Colonic mucosa (tissue), 4 donors: ENCODE results near the gene TMEM217. TPM values are rescaled to one million over a fixed set of nuclear protein-coding genes. Genes with fewer than 3 reads are reported as not detected.
"Not testable (repeated sequence)": the region's sequence is repeated elsewhere in the genome, so short reads cannot be mapped to it uniquely, and the experiment has no call there.

Experiments used
- DNase-seq: peaks from one replicate; pipeline ENCODE4 v3.0.0-alpha.2; 2020
- H3K27ac ChIP-seq: fragments of 200-600 bp; one replicate; pipeline ENCODE4 v1.8.0; 2021
- H3K27me3 ChIP-seq: fragments of 200-600 bp; one replicate; pipeline ENCODE4 v1.8.0; 2021
- H3K36me3 ChIP-seq: fragments of 200-600 bp; one replicate; pipeline ENCODE4 v1.8.0; 2021
- H3K4me1 ChIP-seq: fragments of 200-600 bp; one replicate; pipeline ENCODE4 v1.8.0; 2021; ENCODE audit warnings: mild to moderate bottlenecking
- H3K4me3 ChIP-seq: fragments of 200-600 bp; one replicate; pipeline ENCODE4 v1.8.0; 2021
- H3K9ac ChIP-seq, 2 donors: one replicate each; pipeline ENCODE4 v1.7.0; 2013; ENCODE audit warnings: control low read depth in 2 of 2, low read depth in 2 of 2, low read length in 2 of 2
- H3K9me3 ChIP-seq: fragments of 200-600 bp; one replicate; pipeline ENCODE4 v1.8.0; 2021
- CTCF ChIP-seq: fragments of 200-600 bp; IDR thresholded peaks from one replicate; pipeline ENCODE4 v1.8.0; 2022; ENCODE audit warnings: antibody characterized with exemption, mild to moderate bottlenecking
- intact Hi-C: fragments of 100-400 bp; cut with DNase I; formaldehyde crosslinking; loops from one replicate; pipeline ENCODE4 v1.14.1; 2022
- total RNA-seq, 2 donors: library from RNA; stranded (reverse); fragmentation: NEBNext Ultra II Directional in 1 of 2; extraction: Animal tissue kit (Norgen Biotek cat#: 25700) in 1 of 2; gene quantifications; one replicate each; pipeline ENCODE4 v1.2.1, GENCODE V29; 2021
- donor health status: healthy.
- donor health status: DM: no; HTN: no; CAD: no.
- donor health status: DM: no; HTN: no; CAD: no.

TMEM217 gene
- total RNA-seq, 2 donors from 2014 or later, result 0.62 to 1.2 TPM

GRCh38 chr6:37187321-37188022 is 70.5 kb downstream of the TMEM217 start:
- intact Hi-C loops, result no loop called here
- Histone ChIP-seq H3K9ac (no peak overlapping the region), H3K9me3 (no peaks in the 10 kb centered on the region), H3K4me3 (no peak overlapping the region), H3K27me3 (no peaks in the 10 kb centered on the region), H3K4me1 (no peaks in the 10 kb centered on the region), H3K27ac (no peak overlapping the region), H3K36me3 (no peaks in the 10 kb centered on the region)
- TF ChIP-seq CTCF, result no peak
- DNase-seq, result no peak

- H3K4me1 ChIP-seq, DNase-seq, H3K4me3 ChIP-seq, H3K9ac ChIP-seq, H3K27me3 ChIP-seq, H3K27ac ChIP-seq, H3K9me3 ChIP-seq, intact Hi-C loops, H3K36me3 ChIP-seq: not testable (repeated sequence)
Observed at GRCh38 chr6:37185949-37186720, 71.8 kb downstream of the TMEM217 start.

DNA sequence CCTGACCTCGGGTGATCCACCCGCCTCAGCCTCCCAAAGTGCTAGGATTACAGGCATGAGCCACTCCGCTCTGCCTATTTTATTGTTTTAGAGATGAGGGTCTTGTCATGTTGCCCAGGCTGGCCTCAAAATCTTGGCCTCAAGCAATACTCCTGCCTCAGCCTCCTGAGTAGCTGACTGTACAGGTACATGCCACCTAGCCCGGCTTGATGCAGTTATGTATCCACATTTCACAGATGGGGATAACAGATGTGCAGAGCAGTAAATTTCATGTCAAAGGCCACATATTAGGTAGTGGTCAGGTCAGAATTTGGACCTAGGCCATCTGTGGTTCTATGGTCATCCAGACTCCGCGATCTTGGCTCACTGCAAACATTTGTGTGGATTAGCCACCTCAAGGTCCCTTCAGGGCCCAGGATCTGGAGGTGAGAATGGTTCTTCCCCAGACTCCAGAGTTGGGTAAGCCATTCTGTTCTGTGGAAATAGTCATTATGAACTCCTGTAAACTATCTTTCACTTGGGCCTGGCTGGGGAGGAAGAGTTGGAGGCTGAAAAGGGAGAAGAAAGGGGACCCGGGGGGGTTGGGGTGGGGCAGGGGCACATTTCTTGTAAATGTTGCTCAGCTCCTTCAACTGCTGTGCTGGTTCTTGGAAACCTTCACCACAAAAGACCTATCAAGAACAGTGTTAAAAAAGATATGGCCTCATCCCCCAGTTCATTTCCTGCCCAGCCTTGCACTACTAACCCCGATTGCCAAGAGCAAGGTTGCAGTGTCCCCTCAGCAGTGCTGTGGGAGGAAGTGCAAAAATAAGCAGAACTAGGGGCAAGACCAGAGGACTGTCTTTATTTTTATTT is 75.0 kb downstream of the TMEM217 start:
- Histone ChIP-seq H3K9ac (no peak overlapping the region), H3K27me3 (no peaks in the 10 kb centered on the region), H3K27ac (peak overlapping the region; percentile 44), H3K4me3 (no peak overlapping the region), H3K9me3 (no peaks in the 10 kb centered on the region), H3K4me1 (no peaks in the 10 kb centered on the region), H3K36me3 (no peaks in the 10 kb centered on the region)
- no peak for TF ChIP-seq CTCF
- DNase-seq, result no peak
- intact Hi-C loops, result no loop called here

- H3K9ac ChIP-seq, H3K4me3 ChIP-seq, DNase-seq, intact Hi-C loops, H3K9me3 ChIP-seq, H3K36me3 ChIP-seq, H3K4me1 ChIP-seq, H3K27ac ChIP-seq, H3K27me3 ChIP-seq: not testable (repeated sequence)
Observed at GRCh38 chr6:37180610-37181009, 77.3 kb downstream of the TMEM217 start.

DNA sequence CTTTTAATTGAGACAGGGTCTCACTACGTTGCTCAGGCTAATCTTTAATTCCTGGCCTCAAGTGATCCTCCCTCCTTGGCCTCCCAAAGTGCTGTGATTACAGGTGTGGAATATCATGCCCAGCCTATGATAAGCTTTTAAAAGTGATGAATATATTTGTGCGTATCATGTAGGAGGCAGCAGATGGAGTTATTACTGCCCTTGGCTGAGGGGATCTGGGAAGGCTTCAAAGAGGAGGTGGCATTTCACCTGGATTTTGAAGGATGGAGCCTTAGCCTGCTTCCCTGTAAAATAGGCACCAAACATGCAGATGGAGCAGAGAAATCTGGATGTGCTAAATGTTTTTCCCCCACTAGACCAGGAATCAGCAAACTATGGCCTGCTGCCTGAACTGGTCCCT is 77.9 kb downstream of the TMEM217 start:
- Histone ChIP-seq H3K4me1 (no peaks in the 10 kb centered on the region), H3K9me3 (no peaks in the 10 kb centered on the region), H3K27me3 (no peaks in the 10 kb centered on the region), H3K36me3 (no peaks in the 10 kb centered on the region), H3K4me3 (no peak overlapping the region), H3K9ac (no peak overlapping the region), H3K27ac (no peak overlapping the region)
- DNase-seq, result no peak
- TF ChIP-seq CTCF, result no peak
- intact Hi-C loops, result no loop called here

DNA sequence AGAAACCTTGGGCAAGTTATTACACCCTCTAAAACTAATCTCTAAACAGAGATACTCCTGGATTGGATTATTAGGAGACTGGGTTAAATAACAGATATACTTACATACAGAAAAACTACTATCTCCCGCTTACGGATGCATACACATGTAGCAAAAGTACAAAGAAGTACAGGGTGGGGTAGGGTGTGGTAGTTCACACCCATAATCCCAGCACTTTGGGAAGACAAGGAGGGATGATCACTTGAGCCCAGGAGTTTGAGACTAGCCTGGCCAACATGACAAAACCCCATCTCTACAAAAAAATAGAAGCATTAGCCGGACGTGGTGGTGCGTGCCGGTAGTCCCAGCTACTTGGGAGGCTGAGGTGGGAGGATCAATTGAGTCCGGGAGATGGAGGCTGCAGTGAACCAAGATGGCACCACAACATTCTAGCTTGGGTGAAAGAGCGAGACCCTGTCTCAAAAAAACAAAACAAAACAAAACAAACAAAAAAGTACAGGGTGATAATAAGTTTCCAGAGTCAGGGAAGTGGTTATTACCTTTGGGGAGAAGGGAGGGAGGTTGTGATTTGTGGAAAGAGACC is 79.9 kb downstream of the TMEM217 start:
- intact Hi-C loops, result no loop called here
- Histone ChIP-seq H3K4me1 (no peaks in the 10 kb centered on the region), H3K9ac (no peak overlapping the region), H3K9me3 (no peaks in the 10 kb centered on the region), H3K36me3 (peaks cover 11% of the 10 kb centered on the region), H3K27me3 (no peaks in the 10 kb centered on the region), H3K4me3 (no peak overlapping the region), H3K27ac (no peak overlapping the region)
- DNase-seq, result no peak
- TF ChIP-seq CTCF, result no peak
